ENCODE results near the gene NES. TPM values are rescaled to one million over a fixed set of nuclear protein-coding genes. Genes with fewer than 3 reads are reported as not detected.

The NES gene
- total RNA-seq, 1 donor from 2014 or later, result not detected

GRCh38 chr1:156659988-156660751, 17.0 kb downstream of the NES start:
- peak overlapping the region; percentile 63 for H3K27ac Mint-ChIP-seq

GRCh38 chr1:156659661-156659987, 17.6 kb downstream of the NES start:
- intact Hi-C loops (cut with micrococcal nuclease), result no loop called here
- H3K4me1 Mint-ChIP-seq, result peaks cover 84% of the 10 kb centered on the region
- ChIA-PET CTCF (interaction anchor here (1.0 to 4.6 kb wide), 8 partner anchors 19 to 274 kb away, joined by 3 to 34 read pairs (median 8); partner anchors contain the start of gene HAPLN2), POLR2A (interaction anchor here (1.4 kb wide), 1 partner anchor 69 kb away, joined by 4 read pairs; the partner anchor contains the start of genes ISG20L2 and METTL25B)
- no peaks in the 10 kb centered on the region for H3K36me3 Mint-ChIP-seq (ENCODE audit: low read depth)
- H3K4me3 Mint-ChIP-seq, result peak overlapping the region; percentile 62
- H3K9me3 Mint-ChIP-seq, result no peaks in the 10 kb centered on the region
- H3K27ac Mint-ChIP-seq, result no peak overlapping the region
- TF ChIP-seq CTCF (IDR thresholded peaks at IDR 0.05), result no peak
- ATAC-seq (ENCODE audit: low read depth) (no peak), DNase-seq (no peak)
- peaks cover 28% of the 10 kb centered on the region for H3K27me3 Mint-ChIP-seq

More at GRCh38 chr1:156659988-156660751, 17.0 kb downstream of the NES start:
- peaks cover 90% of the 10 kb centered on the region for H3K4me1 Mint-ChIP-seq
- peaks cover 23% of the 10 kb centered on the region for H3K27me3 Mint-ChIP-seq
- TF ChIP-seq CTCF (IDR thresholded peaks at IDR 0.05), result peak; percentile 66
- DNase-seq (peak; percentile 87), ATAC-seq (ENCODE audit: low read depth) (peak; percentile 85)
- H3K4me3 Mint-ChIP-seq, result peak overlapping the region; percentile 62
- intact Hi-C loops (cut with micrococcal nuclease), result loop anchor here (1.0 to 2.0 kb wide), 5 partner anchors 18 to 230 kb away; partner anchors contain the start of gene CRABP2
- ChIA-PET POLR2A (interaction anchor here (1.3 to 1.4 kb wide), 2 partner anchors 59 to 68 kb away, joined by 3 to 4 read pairs; partner anchors contain the start of genes GPATCH4, ISG20L2 and METTL25B), CTCF (interaction anchor here (1.0 to 4.6 kb wide), 10 partner anchors 17 to 275 kb away, joined by 3 to 34 read pairs (median 8); partner anchors contain the start of genes HAPLN2 and NES)
- no peaks in the 10 kb centered on the region for H3K9me3 Mint-ChIP-seq
- H3K36me3 Mint-ChIP-seq (ENCODE audit: low read depth), result no peaks in the 10 kb centered on the region

- H3K4me3 Mint-ChIP-seq, result no peak overlapping the region
- DNase-seq (no peak), ATAC-seq (ENCODE audit: low read depth) (no peak)
- H3K4me1 Mint-ChIP-seq, result peaks cover 79% of the 10 kb centered on the region
- ChIA-PET CTCF (interaction anchor here (1.0 to 4.6 kb wide), 11 partner anchors 19 to 274 kb away, joined by 3 to 34 read pairs (median 6); partner anchors contain the start of gene HAPLN2), POLR2A (interaction anchor here (1.4 kb wide), 1 partner anchor 69 kb away, joined by 4 read pairs; the partner anchor contains the start of genes ISG20L2 and METTL25B)
- TF ChIP-seq CTCF (IDR thresholded peaks at IDR 0.05), result no peak
- H3K36me3 Mint-ChIP-seq (ENCODE audit: low read depth), result no peaks in the 10 kb centered on the region
- no peaks in the 10 kb centered on the region for H3K9me3 Mint-ChIP-seq
- peak overlapping the region; percentile 7 for H3K27ac Mint-ChIP-seq
- H3K27me3 Mint-ChIP-seq, result peaks cover 33% of the 10 kb centered on the region
- intact Hi-C loops (cut with micrococcal nuclease), result no loop called here
These were observed 18.1 kb downstream of the NES start for GRCh38 chr1:156658945-156659574.

- ChIA-PET CTCF (interaction anchor here (0.9 to 4.6 kb wide), 6 partner anchors 20 to 272 kb away, joined by 3 to 34 read pairs (median 4); no protein-coding TSS in a partner anchor), POLR2A (no interaction called here)
- TF ChIP-seq CTCF (IDR thresholded peaks at IDR 0.05), result no peak
- H3K27me3 Mint-ChIP-seq, result peaks cover 38% of the 10 kb centered on the region
- peaks cover 73% of the 10 kb centered on the region for H3K4me1 Mint-ChIP-seq
- DNase-seq, result no peak
- no peaks in the 10 kb centered on the region for H3K9me3 Mint-ChIP-seq
- intact Hi-C loops (cut with micrococcal nuclease), result no loop called here
- H3K36me3 Mint-ChIP-seq (ENCODE audit: low read depth), result no peaks in the 10 kb centered on the region
- ATAC-seq (ENCODE audit: low read depth), result no peak
- no peak overlapping the region for H3K4me3 Mint-ChIP-seq
- H3K27ac Mint-ChIP-seq, result no peak overlapping the region
These were observed 18.7 kb downstream of the NES start for GRCh38 chr1:156658496-156658895.

Data from activated B cell treated with CpG ODN at 0.5 μM for 24 hours (primary cell).